IMR-90 (cell line): Measurements from ENCODE around the gene USPL1. TPM values are rescaled to one million over a fixed set of nuclear protein-coding genes. Genes with fewer than 3 reads are reported as not detected.
A peak's percentile ranks its signal among the peaks of the same experiment; 100 is the strongest.

Experiments used
- ATAC-seq: fragments of 200-7000 bp; cut with Tn5 transposase; 2 replicates; pipeline ENCODE4 v1.9.1; 2020; ENCODE audit warnings: low read depth, mild to moderate bottlenecking, moderate library complexity
- BruUV-seq: library from RNA; stranded (reverse); fragments of 400-500 nt; replicated peaks from 2 replicates; lab custom pipeline; 2021; lab: Mats Ljungman, UMichigan
- CTCF ChIA-PET: fragments of 300-600 bp; formaldehyde crosslinking; extraction: SDS; loops from one replicate; lab custom pipeline; 2021; ENCODE audit warnings: antibody characterized with exemption; lab: Yijun Ruan, JAX
- POLR2A ChIA-PET: fragments of 300-600 bp; sonication (Branson Sonifier 250); formaldehyde crosslinking; loops from one replicate; lab custom pipeline; 2022; ENCODE audit warnings: antibody characterized with exemption; ENCODE audit not compliant: unreplicated experiment; lab: Charles Lee
- DNase-seq: peaks from one replicate; pipeline ENCODE4 v3.0.0; 2013
- H2AFZ ChIP-seq: replicated peaks from 2 replicates; pipeline ENCODE3; 2013; ENCODE audit warnings: low read length, mild to moderate bottlenecking; ENCODE audit not compliant: poor library complexity
- H2AK5ac ChIP-seq: 2 replicates; pipeline ENCODE4 v1.6.1; 2013; ENCODE audit warnings: low read depth, low read length, inconsistent platforms
- H2AK9ac ChIP-seq: replicated peaks from 2 replicates; pipeline ENCODE3; 2013; ENCODE audit warnings: mild to moderate bottlenecking, low read depth, low read length, moderate library complexity; ENCODE audit not compliant: poor library complexity
- H2BK120ac ChIP-seq: 2 replicates; pipeline ENCODE4 v1.6.1; 2013; ENCODE audit warnings: low read depth, low read length, inconsistent platforms
- H2BK15ac ChIP-seq: 3 replicates; pipeline ENCODE4 v1.6.1; 2013; ENCODE audit warnings: low read depth, low read length, inconsistent platforms
- H2BK20ac ChIP-seq: 2 replicates; pipeline ENCODE4 v1.6.1; 2013; ENCODE audit warnings: low read depth, mild to moderate bottlenecking, inconsistent platforms, low read length, moderate library complexity
- H2BK5ac ChIP-seq: 2 replicates; pipeline ENCODE4 v1.6.1; 2013; ENCODE audit warnings: mild to moderate bottlenecking, low read depth, low read length, inconsistent platforms; ENCODE audit not compliant: poor library complexity, severe bottlenecking
- H3K14ac ChIP-seq: replicated peaks from 2 replicates; pipeline ENCODE4 v1.6.1; 2013; ENCODE audit warnings: low read depth, low read length, inconsistent platforms
- H3K18ac ChIP-seq: 2 replicates; pipeline ENCODE4 v1.6.1; 2013; ENCODE audit warnings: low read depth, low read length, control low read depth
- H3K23ac ChIP-seq: 2 replicates; pipeline ENCODE4 v1.6.1; 2013; ENCODE audit warnings: low read depth, low read length, inconsistent platforms
- H3K27ac ChIP-seq: 2 replicates; pipeline ENCODE4 v1.5.1; 2013; ENCODE audit warnings: mild to moderate bottlenecking, control low read depth, low read length; ENCODE audit not compliant: insufficient read depth
- H3K27me3 ChIP-seq: 2 replicates; pipeline ENCODE4 v1.6.1; 2013; ENCODE audit warnings: low read length; ENCODE audit not compliant: control insufficient read depth, insufficient read depth
- H3K36me3 ChIP-seq: 2 replicates; pipeline ENCODE4 v1.6.1; 2013; ENCODE audit warnings: low read length, mixed read lengths; ENCODE audit not compliant: control insufficient read depth, insufficient read depth
- H3K4ac ChIP-seq: 2 replicates; pipeline ENCODE4 v1.6.1; 2013; ENCODE audit warnings: low read depth, low read length, inconsistent platforms
- H3K4me1 ChIP-seq: 2 replicates; pipeline ENCODE4 v1.6.1; 2013; ENCODE audit warnings: low read length, mixed read lengths; ENCODE audit not compliant: control insufficient read depth, insufficient read depth
- H3K4me2 ChIP-seq: 2 replicates; pipeline ENCODE4 v1.6.1; 2013; ENCODE audit warnings: low read depth, mild to moderate bottlenecking, control low read depth, low read length, moderate library complexity
- H3K4me3 ChIP-seq: 2 replicates; pipeline ENCODE4 v1.5.1; 2013; ENCODE audit warnings: low read depth, mild to moderate bottlenecking, control low read depth, low read length, moderate library complexity; ENCODE audit not compliant: insufficient read depth
- H3K56ac ChIP-seq: 2 replicates; pipeline ENCODE4 v1.6.1; 2013; ENCODE audit warnings: low read length, inconsistent platforms; ENCODE audit not compliant: insufficient read depth; ENCODE audit errors: extremely low read depth
- H3K79me1 ChIP-seq, 2 experiments: 2 replicates each; pipeline ENCODE4 v1.6.1; 2013; ENCODE audit warnings: low read length in 2 of 2, inconsistent platforms in 1 of 2, low read depth in 1 of 2
- H3K9ac ChIP-seq: 2 replicates; pipeline ENCODE4 v1.6.1; 2013; ENCODE audit warnings: low read depth, low read length, control low read depth
- H3K9me1 ChIP-seq: 2 replicates; pipeline ENCODE4 v1.6.1; 2013; ENCODE audit warnings: low read length, inconsistent platforms; ENCODE audit not compliant: insufficient read depth
- H3K9me3 ChIP-seq: 2 replicates; pipeline ENCODE4 v1.6.1; 2013; ENCODE audit warnings: low read length; ENCODE audit not compliant: control insufficient read depth, insufficient read depth
- H4K20me1 ChIP-seq: 2 replicates; pipeline ENCODE4 v1.6.1; 2013; ENCODE audit warnings: low read length, inconsistent platforms; ENCODE audit not compliant: insufficient read depth
- H4K5ac ChIP-seq: 2 replicates; pipeline ENCODE4 v1.6.1; 2013; ENCODE audit warnings: mild to moderate bottlenecking, low read depth, low read length, control low read depth
- H4K8ac ChIP-seq, 2 experiments: 2 replicates each; pipeline ENCODE4 v1.6.1; 2013; ENCODE audit warnings: low read depth in 2 of 2, low read length in 2 of 2, control low read depth in 1 of 2, inconsistent platforms in 1 of 2
- H4K91ac ChIP-seq: 2 replicates; pipeline ENCODE4 v1.6.1; 2013; ENCODE audit warnings: low read depth, low read length, inconsistent platforms; ENCODE audit not compliant: insufficient read depth
- BHLHE40 ChIP-seq: fragments of 150-350 bp; IDR thresholded peaks from 2 replicates; pipeline ENCODE4 v1.6.1; 2016; ENCODE audit warnings: mild to moderate bottlenecking, low read depth, low read length
- CHD1 ChIP-seq: IDR thresholded peaks from 2 replicates; pipeline ENCODE4 v1.6.1; 2012; ENCODE audit warnings: low read depth, low read length, improper control_type of control experiment
- CTCF ChIP-seq: conservative IDR thresholded peaks from 2 replicates; pipeline ENCODE4 v1.5.1; 2012; ENCODE audit warnings: mild to moderate bottlenecking, low read depth, low read length, improper control_type of control experiment
- FOS ChIP-seq: fragments of 150-350 bp; IDR thresholded peaks from 2 replicates; pipeline ENCODE4 v1.6.1; 2016; ENCODE audit warnings: low read depth, low read length
- MXI1 ChIP-seq: IDR thresholded peaks from 2 replicates; pipeline ENCODE4 v1.6.1; 2012; ENCODE audit warnings: low read depth, mild to moderate bottlenecking, low read length, moderate library complexity, borderline replicate concordance
- POLR2A ChIP-seq: IDR thresholded peaks from 2 replicates; pipeline ENCODE4 v1.6.1; 2012; ENCODE audit warnings: mild to moderate bottlenecking, low read depth, low read length
- RAD21 ChIP-seq: IDR thresholded peaks from 2 replicates; pipeline ENCODE4 v1.6.1; 2012; ENCODE audit warnings: low read length, improper control_type of control experiment
- RCOR1 ChIP-seq: IDR thresholded peaks from 2 replicates; pipeline ENCODE4 v1.6.1; 2012; ENCODE audit warnings: mild to moderate bottlenecking, low read length, improper control_type of control experiment; ENCODE audit not compliant: insufficient replicate concordance
- RFX5 ChIP-seq: IDR thresholded peaks from 2 replicates; pipeline ENCODE4 v1.8.0; 2012; ENCODE audit warnings: low read depth, mild to moderate bottlenecking, low read length, moderate library complexity
- USF2 ChIP-seq: fragments of 150-350 bp; IDR thresholded peaks from 2 replicates; pipeline ENCODE4 v1.6.1; 2017; ENCODE audit warnings: mild to moderate bottlenecking, antibody characterized with exemption, low read length, low read depth
- WGBS, 2 experiments: methylation state at CpG; one replicate each; pipeline versions ENCODE4 v1.1.5 to v1.1.7; 2013; ENCODE audit warnings: missing lambda C conversion rate in 2 of 2; ENCODE audit not compliant: insufficient read length in 1 of 2; ENCODE audit errors: extremely low coverage in 2 of 2; 5-methylcytosine and 5-hydroxymethylcytosine counted together
- dilution Hi-C: fragments of 300-500 bp; cut with HindIII; formaldehyde crosslinking; loops from one replicate; pipeline ENCODE4 v1.14.3; 2018; ENCODE audit warnings: low sequenced_read_pairs; ENCODE audit not compliant: unreplicated experiment
- in situ Hi-C: fragments of 300-500 bp; cut with MboI; formaldehyde crosslinking; loops from 3 replicates; pipeline ENCODE4 v1.14.3; 2019; ENCODE audit warnings: low sequenced_read_pairs, inconsistent platforms, mixed read lengths
- intact Hi-C: fragments of 100-400 bp; cut with micrococcal nuclease; formaldehyde crosslinking; loops from 2 replicates; pipeline ENCODE4 v1.10.0; 2022
- polyA plus RNA-seq, 3 experiments: library from polyadenylated mRNA; depleted of rRNA; stranded (reverse); fragments of >200 nt; gene quantifications; 2 replicates each; pipeline ENCODE4 v1.2.3, GENCODE V29; 2012; ENCODE audit warnings: low replicate concordance in 1 of 3
- total RNA-seq: library from RNA; depleted of rRNA; stranded (reverse); fragments of >200 nt; gene quantifications from 2 replicates; pipeline ENCODE4 v1.2.3, GENCODE V29; 2012

The USPL1 gene
- total and polyA plus RNA-seq, 2 of the 4 experiments (the other 2 are of a cell fraction) = 12.1 to 15.4 TPM

GRCh38 chr13:30607908-30608307 lies 9.8 kb upstream of the USPL1 start:
- Histone ChIP-seq H3K4me1 (peaks cover 2% of the 10 kb centered on the region; the same call in 1 of the 2 replicates), H2AK9ac (no peak overlapping the region), H3K4me2 (no peak overlapping the region), H3K27ac (no peak overlapping the region), H3K9ac (no peak overlapping the region), H3K18ac (no peak overlapping the region), H4K91ac (no peak overlapping the region), H2BK120ac (no peak overlapping the region), H3K9me3 (no peaks in the 10 kb centered on the region), H3K56ac (no peak overlapping the region), H3K4me3 (no peak overlapping the region), H2BK5ac (no peak overlapping the region), H2BK20ac (no peak overlapping the region), H4K5ac (no peak overlapping the region), H4K20me1 (no peaks in the 10 kb centered on the region), H3K4ac (no peak overlapping the region), H3K36me3 (no peaks in the 10 kb centered on the region), H3K14ac (no peak overlapping the region), H3K23ac (0 out of 2 replicates have a peak overlapping the region, but pooled peaks have one; percentile 65), H3K27me3 (no peaks in the 10 kb centered on the region), H3K9me1 (peaks cover 3% of the 10 kb centered on the region), H3K79me1 (peaks cover 0 to 15% of the 10 kb centered on the region in 2 experiments; a peak in 2 of 4 replicates), H2BK15ac (no peak overlapping the region), H2AK5ac (no peak overlapping the region), H4K8ac (no peak overlapping the region), H2AFZ (no peak overlapping the region)
- CTCF ChIA-PET = no interaction called here
- no CpG with 5 or more reads among the region's 4 CpGs for WGBS, 2 experiments
- no TSS peak for BruUV-seq
- in situ Hi-C loops = no loop called here
- no peak for TF ChIP-seq MXI1
- no peak for TF ChIP-seq CHD1
- no peak for TF ChIP-seq RAD21
- TF ChIP-seq RFX5 = no peak
- no peak for TF ChIP-seq CTCF
- no peak for TF ChIP-seq FOS
- no peak for TF ChIP-seq USF2
- TF ChIP-seq RCOR1 = no peak
- TF ChIP-seq BHLHE40 = no peak
- TF ChIP-seq POLR2A = no peak
- POLR2A ChIA-PET = no interaction called here
- ATAC-seq (no peak), DNase-seq (no peak)
- intact Hi-C loops = no loop called here
- dilution Hi-C loops = no loop called here
